B cell (primary cell): ENCODE results near the gene FERMT3. TPM values are rescaled to one million over a fixed set of nuclear protein-coding genes. Genes with fewer than 3 reads are reported as not detected.

Experiments used
- ATAC-seq: fragments of 200-7000 bp; cut with Tn5 transposase; one replicate; pipeline ENCODE4 v1.10.0; 2021; ENCODE audit warnings: low read depth, mild to moderate bottlenecking, moderate number of reproducible peaks, moderate library complexity
- CTCF ChIA-PET: fragments of 350-600 bp; sonication (Branson Sonifier 250); formaldehyde crosslinking; loops from one replicate; lab custom pipeline; 2021; ENCODE audit warnings: antibody characterized with exemption, inconsistent platforms; lab: Charles Lee
- POLR2A ChIA-PET: fragments of 350-600 bp; sonication (Branson Sonifier 250); formaldehyde crosslinking; loops from one replicate; lab custom pipeline; 2021; ENCODE audit warnings: antibody characterized with exemption; lab: Charles Lee
- DNase-seq: peaks from one replicate; pipeline ENCODE4 v3.0.0; 2013
- H2AFZ ChIP-seq: 2 replicates; pipeline ENCODE4 v1.6.1; 2012; ENCODE audit warnings: mild to moderate bottlenecking, low read depth, low read length; ENCODE audit not compliant: insufficient read depth, poor library complexity, severe bottlenecking
- H3K27ac ChIP-seq, 2 donors: 1 replicate in 1 of 2; 2 replicates in 1 of 2; pipeline ENCODE4 v1.5.1; 2012 to 2013; ENCODE audit warnings: low read length in 2 of 2, mild to moderate bottlenecking in 2 of 2, moderate library complexity in 1 of 2
- H3K27me3 ChIP-seq, 4 experiments: fragments of 200-600 bp in 1 of 4; sonication (generic) in 1 of 4; replicated peaks in 1 of 4; 1 replicate in 2 of 4; 2 replicates in 2 of 4; pipeline versions ENCODE4 v1.6.1 to v1.7.0; 2013 to 2016; ENCODE audit warnings: low read length in 3 of 4, mild to moderate bottlenecking in 2 of 4, mixed read lengths in 1 of 4, moderate library complexity in 1 of 4; ENCODE audit not compliant: insufficient read depth in 4 of 4, control insufficient read depth in 3 of 4; ENCODE audit errors: control extremely low read depth in 1 of 4
- H3K36me3 ChIP-seq, 2 experiments: replicated peaks in 1 of 2; 1 replicate in 1 of 2; 2 replicates in 1 of 2; pipeline versions ENCODE4 v1.6.1 to v1.7.1; 2013; ENCODE audit warnings: low read length in 1 of 2; ENCODE audit not compliant: insufficient read depth in 2 of 2, control insufficient read depth in 1 of 2; ENCODE audit errors: control extremely low read depth in 1 of 2, extremely low read depth in 1 of 2
- H3K4me1 ChIP-seq, 2 donors: fragments of 200-600 bp in 1 of 2; sonication (generic) in 1 of 2; 1 replicate in 1 of 2; 2 replicates in 1 of 2; pipeline versions ENCODE4 v1.5.1 to v1.6.1; 2013 to 2017; ENCODE audit warnings: low read length in 2 of 2; ENCODE audit not compliant: control insufficient read depth in 2 of 2, insufficient read depth in 2 of 2
- H3K4me2 ChIP-seq: replicated peaks from 2 replicates; pipeline ENCODE3; 2012; ENCODE audit warnings: mild to moderate bottlenecking, low read depth, low read length; ENCODE audit not compliant: poor library complexity, severe bottlenecking
- H3K4me3 ChIP-seq, 5 experiments: fragments of 200-600 bp in 1 of 5; sonication (generic) in 1 of 5; 1 replicate in 3 of 5; 2 replicates in 2 of 5; pipeline versions ENCODE4 v1.5.1 to v1.7.0; 2011 to 2016; ENCODE audit warnings: low read length in 4 of 5, mild to moderate bottlenecking in 4 of 5, low read depth in 2 of 5, control low read depth in 1 of 5, moderate library complexity in 1 of 5; ENCODE audit not compliant: insufficient read depth in 1 of 5; ENCODE audit errors: control extremely low read depth in 1 of 5, extremely low read depth in 1 of 5
- H3K79me2 ChIP-seq: fragments of 200-600 bp; sonication (generic); one replicate; pipeline ENCODE4 v1.6.0; 2016; ENCODE audit warnings: low read length; ENCODE audit not compliant: control insufficient read depth, insufficient read depth
- H3K9ac ChIP-seq: fragments of 200-600 bp; sonication (generic); 2 replicates; pipeline ENCODE4 v1.6.1; 2017; ENCODE audit warnings: mild to moderate bottlenecking, low read length, moderate library complexity
- H3K9me3 ChIP-seq, 3 donors: one replicate each; pipeline versions ENCODE4 v1.6.1 to v1.7.1; 2013; ENCODE audit warnings: low read length in 2 of 3; ENCODE audit not compliant: control insufficient read depth in 2 of 3, insufficient read depth in 1 of 3; ENCODE audit errors: control extremely low read depth in 1 of 3
- H4K20me1 ChIP-seq: 2 replicates; pipeline ENCODE4 v1.6.0; 2012; ENCODE audit warnings: mild to moderate bottlenecking, low read length; ENCODE audit not compliant: insufficient read depth, control insufficient read depth, poor library complexity, severe bottlenecking
- H3K27ac Mint-ChIP-seq: one replicate; pipeline ENCODE4 v1.8.0; 2021; ENCODE audit warnings: mixed read lengths
- H3K27me3 Mint-ChIP-seq: one replicate; pipeline ENCODE4 v1.8.0; 2021; ENCODE audit warnings: mixed read lengths
- H3K4me1 Mint-ChIP-seq: one replicate; pipeline ENCODE4 v1.8.0; 2021; ENCODE audit warnings: mixed read lengths
- H3K4me3 Mint-ChIP-seq: one replicate; pipeline ENCODE4 v1.8.0; 2021; ENCODE audit warnings: mixed read lengths
- H3K9me3 Mint-ChIP-seq: one replicate; pipeline ENCODE4 v1.8.0; 2022; ENCODE audit warnings: mixed read lengths; ENCODE audit not compliant: insufficient read depth
- EZH2 ChIP-seq: IDR thresholded peaks from 2 replicates; pipeline ENCODE4 v1.6.1; 2012; ENCODE audit warnings: borderline replicate concordance, low read depth, mild to moderate bottlenecking, moderate library complexity, low read length; ENCODE audit not compliant: insufficient read depth, poor library complexity, severe bottlenecking
- WGBS: methylation state at CpG from one replicate; pipeline ENCODE4 v1.1.5; 2013; ENCODE audit warnings: missing lambda C conversion rate; ENCODE audit not compliant: insufficient coverage; 5-methylcytosine and 5-hydroxymethylcytosine counted together
- intact Hi-C: fragments of 100-400 bp; cut with micrococcal nuclease; formaldehyde crosslinking; loops from one replicate; pipeline ENCODE4 v1.10.0; 2022
- polyA plus RNA-seq: library from polyadenylated mRNA; depleted of rRNA; stranded (reverse); fragments of >200 nt; gene quantifications from 2 replicates; pipeline ENCODE4 v1.2.3, GENCODE V29; 2012
- total RNA-seq, 2 donors: library from RNA; stranded (reverse); fragments of 120-200 nt in 1 of 2; gene quantifications; 1 replicate in 1 of 2; 2 replicates in 1 of 2; pipeline versions ENCODE4 v1.2.3 to v1.2.4, GENCODE V29; 2013 to 2022
- TF ChIP-seq, protein P1 (sequence below): fragments of 200-600 bp; IDR thresholded peaks from one replicate; pipeline ENCODE4 v1.8.0; 2022; ENCODE audit warnings: antibody characterized with exemption, mild to moderate bottlenecking

The FERMT3 gene
- total and polyA plus RNA-seq, 2 donors (not counting 1 experiment from before 2014, with no cell fraction given), result 96.2 to 170 TPM

DNA sequence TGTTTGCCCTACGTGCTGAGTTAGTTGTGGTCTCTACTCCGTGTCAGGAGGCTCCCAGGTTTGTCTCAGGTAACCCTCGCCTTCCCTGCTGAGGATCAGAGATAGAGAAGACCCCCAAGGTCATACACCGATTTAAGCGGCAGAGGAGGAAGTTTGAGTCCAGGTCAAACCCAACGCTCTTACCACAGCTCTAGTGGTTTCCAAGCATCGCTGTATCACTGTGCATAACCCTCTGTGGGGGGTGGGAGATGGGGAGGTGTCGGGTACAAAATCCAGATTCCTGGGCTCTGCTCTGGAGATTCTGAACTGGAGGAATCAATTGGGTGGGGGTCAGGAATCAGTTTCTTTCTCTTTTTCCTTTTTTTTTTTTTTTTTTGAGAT is 24.5 kb downstream of the FERMT3 start:
- Histone ChIP-seq H3K4me1 (peaks cover 44 to 66% of the 10 kb centered on the region in 2 donors), H3K4me2 (peak overlapping the region; percentile 99), H3K79me2 (peaks cover 31% of the 10 kb centered on the region), H4K20me1 (peaks cover 23% of the 10 kb centered on the region), H2AFZ (peak overlapping the region; percentile 85), H3K36me3 (peaks cover 0 to 2% of the 10 kb centered on the region in 2 experiments), H3K27me3 (no peaks in the 10 kb centered on the region), H3K27ac (peak overlapping the region; percentile 84), H3K9ac (peak overlapping the region; percentile 74), H3K4me3 (peak overlapping the region; percentile 67 to 98 (median 78)), H3K9me3 (no peaks in the 10 kb centered on the region)
- Mint-ChIP-seq H3K4me3 (peak overlapping the region; percentile 95), H3K27me3 (no peaks in the 10 kb centered on the region), H3K4me1 (peaks cover 58% of the 10 kb centered on the region), H3K27ac (peak overlapping the region; percentile 97), H3K9me3 (no peaks in the 10 kb centered on the region)
- WGBS, result 0% methylated on average over 3 of the region's 8 CpGs
- ChIA-PET CTCF (interaction anchor here (0.8 to 1.6 kb wide), 4 partner anchors 15 to 27 kb away, joined by 3 to 6 read pairs (median 4); partner anchors contain the start of genes PLCB3 and PPP1R14B), POLR2A (interaction anchor here (0.7 to 2.4 kb wide), 4 partner anchors 10 to 565 kb away, joined by 7 to 13 read pairs (median 9); partner anchors contain the start of genes FERMT3 and FKBP2)
- intact Hi-C loops, result loop anchor here (1.0 to 2.0 kb wide), 6 partner anchors 10 to 74 kb away; partner anchors contain the start of genes BAD, ESRRA, FKBP2 and GPR137
- TF ChIP-seq, protein P1, sequence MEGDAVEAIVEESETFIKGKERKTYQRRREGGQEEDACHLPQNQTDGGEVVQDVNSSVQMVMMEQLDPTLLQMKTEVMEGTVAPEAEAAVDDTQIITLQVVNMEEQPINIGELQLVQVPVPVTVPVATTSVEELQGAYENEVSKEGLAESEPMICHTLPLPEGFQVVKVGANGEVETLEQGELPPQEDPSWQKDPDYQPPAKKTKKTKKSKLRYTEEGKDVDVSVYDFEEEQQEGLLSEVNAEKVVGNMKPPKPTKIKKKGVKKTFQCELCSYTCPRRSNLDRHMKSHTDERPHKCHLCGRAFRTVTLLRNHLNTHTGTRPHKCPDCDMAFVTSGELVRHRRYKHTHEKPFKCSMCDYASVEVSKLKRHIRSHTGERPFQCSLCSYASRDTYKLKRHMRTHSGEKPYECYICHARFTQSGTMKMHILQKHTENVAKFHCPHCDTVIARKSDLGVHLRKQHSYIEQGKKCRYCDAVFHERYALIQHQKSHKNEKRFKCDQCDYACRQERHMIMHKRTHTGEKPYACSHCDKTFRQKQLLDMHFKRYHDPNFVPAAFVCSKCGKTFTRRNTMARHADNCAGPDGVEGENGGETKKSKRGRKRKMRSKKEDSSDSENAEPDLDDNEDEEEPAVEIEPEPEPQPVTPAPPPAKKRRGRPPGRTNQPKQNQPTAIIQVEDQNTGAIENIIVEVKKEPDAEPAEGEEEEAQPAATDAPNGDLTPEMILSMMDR, result no peak
- TF ChIP-seq EZH2, result no peak
- no peak for ATAC-seq
- no peak for DNase-seq

DNA sequence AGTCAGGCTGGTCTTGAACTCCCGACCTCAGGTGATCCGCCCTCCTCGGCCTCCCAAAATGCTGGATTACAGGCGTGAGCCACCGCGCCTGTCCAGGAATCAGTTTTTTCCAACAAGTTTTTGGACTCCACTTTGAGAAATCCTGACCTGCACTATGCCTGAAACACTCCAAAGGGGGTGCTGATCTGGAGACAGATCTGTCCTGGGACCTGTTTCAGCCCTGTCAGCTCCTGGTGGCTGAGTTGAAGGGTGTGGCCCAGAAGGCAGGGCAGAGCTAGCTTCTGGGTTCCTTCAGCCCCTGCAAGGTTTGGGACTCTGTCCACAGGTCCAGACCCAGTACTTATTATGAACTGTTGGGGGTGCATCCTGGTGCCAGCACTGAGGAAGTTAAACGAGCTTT is 25.0 kb downstream of the FERMT3 start:
- H3K27ac ChIP-seq, result no peak overlapping the region
- no peak overlapping the region for H2AFZ ChIP-seq
- no peak overlapping the region for H3K4me3 ChIP-seq
- CTCF ChIA-PET, result interaction anchor here (0.8 to 1.1 kb wide), 2 partner anchors 15 to 27 kb away, joined by 3 to 5 read pairs; partner anchors contain the start of gene PPP1R14B
- peak overlapping the region; percentile 99 for H3K4me2 ChIP-seq
- H3K9me3 ChIP-seq, result no peaks in the 10 kb centered on the region
- peaks cover 44 to 67% of the 10 kb centered on the region in 2 donors for H3K4me1 ChIP-seq
- peak overlapping the region; percentile 65 for H3K27ac Mint-ChIP-seq
- H3K4me1 Mint-ChIP-seq, result peaks cover 57% of the 10 kb centered on the region
- intact Hi-C loops, result loop anchor here (2.0 kb wide), 1 partner anchor 53 kb away; the partner anchor contains the start of genes BAD and GPR137
- no peaks in the 10 kb centered on the region for H3K27me3 Mint-ChIP-seq
- H3K27me3 ChIP-seq, result no peaks in the 10 kb centered on the region
- peaks cover 0 to 6% of the 10 kb centered on the region in 2 experiments for H3K36me3 ChIP-seq
- peak overlapping the region; percentile 76 for H3K4me3 Mint-ChIP-seq
- 93% methylated on average over 7 of the region's 7 CpGs for WGBS
- DNase-seq (no peak), ATAC-seq (no peak)
- no peaks in the 10 kb centered on the region for H3K9me3 Mint-ChIP-seq
- H3K9ac ChIP-seq, result no peak overlapping the region
- TF ChIP-seq, protein P1, result no peak
- TF ChIP-seq EZH2, result no peak
- H3K79me2 ChIP-seq, result peaks cover 30% of the 10 kb centered on the region
- peaks cover 25% of the 10 kb centered on the region for H4K20me1 ChIP-seq
- POLR2A ChIA-PET, result interaction anchor here (0.7 to 2.4 kb wide), 3 partner anchors 10 to 566 kb away, joined by 7 to 13 read pairs (median 11); partner anchors contain the start of genes FERMT3 and FKBP2
